HG03159 (cell line): Measurements from ENCODE around the gene TMEM222.
A peak's percentile ranks its signal among the peaks of the same experiment; 100 is the strongest.

Experiments
- ATAC-seq: cut with Tn5 transposase; IDR thresholded peaks from one replicate; pipeline ENCODE4 v1.9.1; 2021; ENCODE audit warnings: mild to moderate bottlenecking, moderate library complexity; ENCODE audit not compliant: unreplicated experiment

TMEM222 gene

GRCh38 chr1:27358038-27358927, 36.3 kb downstream of the TMEM222 start:
- no peak for ATAC-seq

GRCh38 chr1:27358928-27359313, 37.0 kb downstream of the TMEM222 start:
- no peak for ATAC-seq

- ATAC-seq = no peak
Observed at GRCh38 chr1:27359822-27360158, 37.8 kb downstream of the TMEM222 start.

GRCh38 chr1:27360159-27361043, 38.4 kb downstream of the TMEM222 start:
- ATAC-seq = no peak

- no peak for ATAC-seq
Observed at GRCh38 chr1:27361044-27361402, 39.1 kb downstream of the TMEM222 start.

- ATAC-seq = no peak
Observed at GRCh38 chr1:27361553-27361952, 39.6 kb downstream of the TMEM222 start.

- no peak for ATAC-seq
Observed at GRCh38 chr1:27363766-27364695, 42.1 kb downstream of the TMEM222 start.

GRCh38 chr1:27364696-27365371, 42.9 kb downstream of the TMEM222 start:
- ATAC-seq = no peak

- peak; percentile 62 for ATAC-seq
Observed at GRCh38 chr1:27365372-27366112, 43.6 kb downstream of the TMEM222 start.

GRCh38 chr1:27366113-27366410, 44.1 kb downstream of the TMEM222 start:
- peak; percentile 31 for ATAC-seq

GRCh38 chr1:27366411-27367159, 44.6 kb downstream of the TMEM222 start, which contains the start of gene MAP3K6:
Gene MAP3K6 (minus strand): TSS chr1:27366961. CDS start chr1:27366597, 364 bp downstream.
- ATAC-seq = peak; percentile 17

GRCh38 chr1:27367160-27367650, 45.2 kb downstream of the TMEM222 start:
- ATAC-seq = no peak

- no peak for ATAC-seq
Observed at GRCh38 chr1:27368869-27369582, 47.1 kb downstream of the TMEM222 start.

GRCh38 chr1:27372022-27372807, 50.3 kb downstream of the TMEM222 start:
- no peak for ATAC-seq

- no peak for ATAC-seq
Observed at GRCh38 chr1:27372808-27373690, 51.1 kb downstream of the TMEM222 start.

- ATAC-seq = no peak
Observed at GRCh38 chr1:27374362-27375086, 52.6 kb downstream of the TMEM222 start, which contains the start of gene FCN3. Gene FCN3 (minus strand): TSS chr1:27374824. CDS start chr1:27374818, 6 bp downstream.
